ENCODE data around the gene SPTLC1. TPM values are rescaled to one million over a fixed set of nuclear protein-coding genes. Genes with fewer than 3 reads are reported as not detected.
A peak's percentile ranks its signal among the peaks of the same experiment; 100 is the strongest.

The SPTLC1 gene
- 100 to 1,000 TPM; 105 to 115 (median 109) TPM for total RNA-seq

- TF ChIP-seq EP300 (IDR thresholded peaks at IDR 0.05) (no peak), POLR2A (IDR thresholded peaks at IDR 0.05) (peak; percentile 93 to 94), CTCF (IDR thresholded peaks at IDR 0.05) (no peak), POLR2AphosphoS5 (IDR thresholded peaks at IDR 0.05) (peak; percentile 93 to 98 (median 96))
- Histone ChIP-seq H3K27ac (peak within 1 kb of the TSS; percentile 91), H3K4me1 (peaks cover 19% of the 10 kb centered on the region), H3K36me3 (peaks cover 7% of the 10 kb centered on the region), H3K4me3 (peak within 1 kb of the TSS; percentile 88), H3K9me3 (no peaks in the 10 kb centered on the region), H3K27me3 (no peaks in the 10 kb centered on the region)
- peak; percentile 97 to 98 for DNase-seq (ENCODE audit: low spot score in 2 of 2)
- under 1% methylated on average over 54 of the region's 60 CpGs for WGBS
These were observed at the start of gene SPTLC1 for GRCh38 chr9:92115071-92115858. Gene SPTLC1, minus strand, starts transcription at chr9:92115413. Its CDS starts 43 bp downstream, at chr9:92115370.

GRCh38 chr9:92164975-92165374 lies 49.8 kb upstream of the SPTLC1 start:
- Histone ChIP-seq H3K27me3 (peaks cover 3% of the 10 kb centered on the region), H3K27ac (no peak overlapping the region), H3K4me1 (no peaks in the 10 kb centered on the region), H3K4me3 (no peak overlapping the region), H3K36me3 (no peaks in the 10 kb centered on the region), H3K9me3 (no peaks in the 10 kb centered on the region)
- no peak for DNase-seq (ENCODE audit: low spot score in 2 of 2)
- WGBS = 91% methylated on average over 1 of the region's 1 CpG
- no peak for TF ChIP-seq CTCF (IDR thresholded peaks at IDR 0.05)
- no peak for TF ChIP-seq EP300 (IDR thresholded peaks at IDR 0.05)
- TF ChIP-seq POLR2AphosphoS5 (IDR thresholded peaks at IDR 0.05) = no peak
- TF ChIP-seq POLR2A (IDR thresholded peaks at IDR 0.05) = no peak

GRCh38 chr9:92164490-92164889 lies 49.3 kb upstream of the SPTLC1 start:
- Histone ChIP-seq H3K4me3 (no peak overlapping the region), H3K9me3 (no peaks in the 10 kb centered on the region), H3K27ac (no peak overlapping the region), H3K27me3 (peaks cover 3% of the 10 kb centered on the region), H3K4me1 (no peaks in the 10 kb centered on the region), H3K36me3 (no peaks in the 10 kb centered on the region)
- DNase-seq (ENCODE audit: low spot score in 2 of 2) = no peak
- 79% methylated on average over 2 of the region's 2 CpGs for WGBS
- TF ChIP-seq EP300 (IDR thresholded peaks at IDR 0.05) (no peak), POLR2AphosphoS5 (IDR thresholded peaks at IDR 0.05) (no peak)

GRCh38 chr9:92163276-92163675 lies 48.1 kb upstream of the SPTLC1 start:
- no peak overlapping the region for H3K4me3 ChIP-seq
- no peaks in the 10 kb centered on the region for H3K9me3 ChIP-seq
- H3K4me1 ChIP-seq = no peaks in the 10 kb centered on the region
- no peaks in the 10 kb centered on the region for H3K36me3 ChIP-seq
- no peak overlapping the region for H3K27ac ChIP-seq
- TF ChIP-seq POLR2A (IDR thresholded peaks at IDR 0.05) (no peak), CTCF (IDR thresholded peaks at IDR 0.05) (no peak)
- DNase-seq (ENCODE audit: low spot score in 2 of 2) = no peak
- H3K27me3 ChIP-seq = peaks cover 6% of the 10 kb centered on the region
- 77% methylated on average over 4 of the region's 4 CpGs for WGBS

GRCh38 chr9:92160786-92161185 lies 45.6 kb upstream of the SPTLC1 start:
- Histone ChIP-seq H3K36me3 (no peaks in the 10 kb centered on the region), H3K9me3 (no peaks in the 10 kb centered on the region), H3K4me1 (no peaks in the 10 kb centered on the region), H3K27ac (no peak overlapping the region), H3K4me3 (no peak overlapping the region), H3K27me3 (peaks cover 6% of the 10 kb centered on the region)
- DNase-seq (ENCODE audit: low spot score in 2 of 2) = peak in 1 of 2 donors; percentile 28
- 95% methylated on average over 2 of the region's 10 CpGs for WGBS
- TF ChIP-seq CTCF (IDR thresholded peaks at IDR 0.05) (no peak), POLR2A (IDR thresholded peaks at IDR 0.05) (no peak), EP300 (IDR thresholded peaks at IDR 0.05) (no peak), POLR2AphosphoS5 (IDR thresholded peaks at IDR 0.05) (no peak)
